ENCODE results near the gene CDH13.

DNA sequence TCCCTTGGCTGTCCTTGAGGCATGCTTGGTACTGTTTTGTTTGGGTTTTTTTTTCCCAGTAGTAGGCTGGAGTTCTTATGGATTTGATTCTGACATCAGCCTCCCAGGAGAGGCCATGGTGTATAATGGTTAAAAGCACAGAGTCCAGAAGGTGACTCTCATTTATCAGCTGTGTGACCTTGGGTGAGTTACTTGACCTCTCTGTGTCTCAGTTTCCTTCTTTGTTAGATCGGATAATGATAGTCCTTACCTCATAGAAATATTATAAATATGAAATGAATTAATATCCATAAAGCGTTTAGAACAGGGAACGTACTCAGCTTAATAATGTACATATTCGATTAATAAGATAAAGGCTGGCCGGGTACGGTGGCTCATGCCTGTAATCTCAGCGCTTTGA lies 810.3 kb downstream of the CDH13 start:
- TF ChIP-seq ZNF512 (tag; IDR thresholded peaks at IDR 0.05) (no peak), CTCF (IDR thresholded peaks at IDR 0.05 in 2 of 3, conservative IDR thresholded peaks at IDR 0.05 in 1 of 3; ENCODE audit: insufficient read depth in 2 of 3, low read depth in 1 of 3, low read length in 3 of 3) (no peak), MLX (CRISPR knock-in tag; conservative IDR thresholded peaks at IDR 0.05) (no peak), ETV6 (IDR thresholded peaks at IDR 0.05; ENCODE audit: borderline replicate concordance in 1 of 2, low read depth in 2 of 2, low read length in 1 of 2) (no peak), ETV6 (CRISPR knock-in tag; IDR thresholded peaks at IDR 0.05; ENCODE audit: borderline replicate concordance) (no peak), CEBPB (tag; IDR thresholded peaks at IDR 0.05) (no peak), FOXK1 (CRISPR knock-in tag; IDR thresholded peaks at IDR 0.05; ENCODE audit: borderline replicate concordance) (no peak), RFX5 (IDR thresholded peaks at IDR 0.05; ENCODE audit: low read depth, low read length) (no peak), MEF2A (IDR thresholded peaks at IDR 0.05; ENCODE audit: control insufficient read depth, low read depth, low read length) (no peak), NFYB (IDR thresholded peaks at IDR 0.05; ENCODE audit: extremely low read depth, insufficient read length) (no peak), PHF21A (IDR thresholded peaks at IDR 0.05; ENCODE audit: borderline replicate concordance, low read depth) (no peak), MAFK (IDR thresholded peaks at IDR 0.05; ENCODE audit: low read length) (no peak), YY1 (IDR thresholded peaks at IDR 0.05; ENCODE audit: borderline replicate concordance in 1 of 3, control insufficient read depth in 1 of 3, extremely low read depth in 1 of 3, insufficient read depth in 3 of 3, insufficient read length in 1 of 3, insufficient replicate concordance in 2 of 3, low read depth in 1 of 3, low read length in 2 of 3) (no peak), SMC3 (conservative IDR thresholded peaks at IDR 0.05; ENCODE audit: insufficient read depth, low read depth, low read length) (no peak)
- TF ChIP-seq, protein P1, sequence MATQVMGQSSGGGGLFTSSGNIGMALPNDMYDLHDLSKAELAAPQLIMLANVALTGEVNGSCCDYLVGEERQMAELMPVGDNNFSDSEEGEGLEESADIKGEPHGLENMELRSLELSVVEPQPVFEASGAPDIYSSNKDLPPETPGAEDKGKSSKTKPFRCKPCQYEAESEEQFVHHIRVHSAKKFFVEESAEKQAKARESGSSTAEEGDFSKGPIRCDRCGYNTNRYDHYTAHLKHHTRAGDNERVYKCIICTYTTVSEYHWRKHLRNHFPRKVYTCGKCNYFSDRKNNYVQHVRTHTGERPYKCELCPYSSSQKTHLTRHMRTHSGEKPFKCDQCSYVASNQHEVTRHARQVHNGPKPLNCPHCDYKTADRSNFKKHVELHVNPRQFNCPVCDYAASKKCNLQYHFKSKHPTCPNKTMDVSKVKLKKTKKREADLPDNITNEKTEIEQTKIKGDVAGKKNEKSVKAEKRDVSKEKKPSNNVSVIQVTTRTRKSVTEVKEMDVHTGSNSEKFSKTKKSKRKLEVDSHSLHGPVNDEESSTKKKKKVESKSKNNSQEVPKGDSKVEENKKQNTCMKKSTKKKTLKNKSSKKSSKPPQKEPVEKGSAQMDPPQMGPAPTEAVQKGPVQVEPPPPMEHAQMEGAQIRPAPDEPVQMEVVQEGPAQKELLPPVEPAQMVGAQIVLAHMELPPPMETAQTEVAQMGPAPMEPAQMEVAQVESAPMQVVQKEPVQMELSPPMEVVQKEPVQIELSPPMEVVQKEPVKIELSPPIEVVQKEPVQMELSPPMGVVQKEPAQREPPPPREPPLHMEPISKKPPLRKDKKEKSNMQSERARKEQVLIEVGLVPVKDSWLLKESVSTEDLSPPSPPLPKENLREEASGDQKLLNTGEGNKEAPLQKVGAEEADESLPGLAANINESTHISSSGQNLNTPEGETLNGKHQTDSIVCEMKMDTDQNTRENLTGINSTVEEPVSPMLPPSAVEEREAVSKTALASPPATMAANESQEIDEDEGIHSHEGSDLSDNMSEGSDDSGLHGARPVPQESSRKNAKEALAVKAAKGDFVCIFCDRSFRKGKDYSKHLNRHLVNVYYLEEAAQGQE (IDR thresholded peaks at IDR 0.05; ENCODE audit: borderline replicate concordance): no peak
- TF ChIP-seq, protein P1 (CRISPR knock-in tag; IDR thresholded peaks at IDR 0.05; ENCODE audit: low read depth): no peak

All from K562 (cell line).